Ascending aorta (tissue), 2 donors: ENCODE data around the gene TBC1D10A. TPM values are rescaled to one million over a fixed set of nuclear protein-coding genes. Genes with fewer than 3 reads are reported as not detected.
A peak's percentile ranks its signal among the peaks of the same experiment; 100 is the strongest.

Source experiments
- DNase-seq, 2 donors: peaks; one replicate each; pipeline ENCODE4 v3.0.0-alpha.2; 2019; ENCODE audit warnings: low spot score in 2 of 2
- H3K27ac ChIP-seq, 2 donors: fragments of 200-600 bp; sonication (generic); one replicate each; pipeline ENCODE4 v1.5.1; 2016 to 2017; ENCODE audit warnings: mild to moderate bottlenecking in 1 of 2
- H3K27me3 ChIP-seq: fragments of 200-600 bp; sonication (generic); one replicate; pipeline ENCODE4 v1.5.1; 2017
- H3K36me3 ChIP-seq, 2 donors: fragments of 200-600 bp; sonication (generic); one replicate each; pipeline ENCODE4 v1.5.1; 2016
- H3K4me1 ChIP-seq, 2 donors: fragments of 200-600 bp; sonication (generic); one replicate each; pipeline ENCODE4 v1.5.1; 2016 to 2017; ENCODE audit warnings: mild to moderate bottlenecking in 1 of 2
- H3K4me3 ChIP-seq, 2 donors: fragments of 200-600 bp; sonication (generic); one replicate each; pipeline ENCODE4 v1.5.1; 2016 to 2017; ENCODE audit warnings: mild to moderate bottlenecking in 1 of 2
- H3K9me3 ChIP-seq, 2 donors: fragments of 200-600 bp; sonication (generic); one replicate each; pipeline ENCODE4 v1.5.1; 2016
- CTCF ChIP-seq, 3 experiments: fragments of 200-600 bp in 2 of 3; fragments of 450-650 bp in 1 of 3; sonication (generic) in 2 of 3; IDR thresholded peaks; one replicate each; pipeline ENCODE4 v1.5.1; 2016 to 2019; ENCODE audit warnings: antibody characterized with exemption in 3 of 3, mild to moderate bottlenecking in 1 of 3, moderate library complexity in 1 of 3
- intact Hi-C: fragments of 100-400 bp; cut with DNase I; formaldehyde crosslinking; loops from one replicate; pipeline ENCODE4 v1.15.1; 2023
- total RNA-seq: library from RNA; depleted of rRNA; stranded (reverse); fragments of >200 nt; gene quantifications from one replicate; pipeline ENCODE4 v1.1.0, GENCODE V29; 2016

The TBC1D10A gene
- total RNA-seq, 1 donor from 2014 or later: 107 TPM

- peaks cover 49 to 53% of the 10 kb centered on the region in 2 donors for H3K36me3 ChIP-seq
- peak within 1 kb of the TSS; percentile 94 to 96 for H3K27ac ChIP-seq
- H3K27me3 ChIP-seq: no peaks in the 10 kb centered on the region
- intact Hi-C loops: loop anchor here (1.0 to 5.0 kb wide), 2 partner anchors 53 to 67 kb away; partner anchors contain the start of gene SF3A1
- DNase-seq: peak; percentile 96 to 99
- no peaks in the 10 kb centered on the region for H3K9me3 ChIP-seq
- TF ChIP-seq CTCF (IDR thresholded peaks at IDR 0.05): no peak
- peaks cover 19 to 33% of the 10 kb centered on the region in 2 donors for H3K4me1 ChIP-seq
- peak within 1 kb of the TSS; percentile 74 to 94 for H3K4me3 ChIP-seq
Observed at GRCh38 chr22:30289141-30289979, 37.4 kb downstream of the TBC1D10A start, which contains the start of gene CASTOR1. CASTOR1 (minus strand) TSS chr22:30289505; CDS start chr22:30289497, 8 bp downstream.

GRCh38 chr22:30288419-30289140, 38.2 kb downstream of the TBC1D10A start:
- intact Hi-C loops: loop anchor here (1.0 to 5.0 kb wide), 4 partner anchors 38 to 138 kb away; partner anchors contain the start of genes SF3A1 and TBC1D10A
- peaks cover 19 to 33% of the 10 kb centered on the region in 2 donors for H3K4me1 ChIP-seq
- no peaks in the 10 kb centered on the region for H3K27me3 ChIP-seq
- DNase-seq: no peak
- peak overlapping the region; percentile 94 to 96 for H3K27ac ChIP-seq
- H3K36me3 ChIP-seq: peaks cover 46 to 51% of the 10 kb centered on the region in 2 donors
- no peak for TF ChIP-seq CTCF (IDR thresholded peaks at IDR 0.05)
- H3K9me3 ChIP-seq: no peaks in the 10 kb centered on the region
- H3K4me3 ChIP-seq: peak overlapping the region; percentile 74 to 94

DNA sequence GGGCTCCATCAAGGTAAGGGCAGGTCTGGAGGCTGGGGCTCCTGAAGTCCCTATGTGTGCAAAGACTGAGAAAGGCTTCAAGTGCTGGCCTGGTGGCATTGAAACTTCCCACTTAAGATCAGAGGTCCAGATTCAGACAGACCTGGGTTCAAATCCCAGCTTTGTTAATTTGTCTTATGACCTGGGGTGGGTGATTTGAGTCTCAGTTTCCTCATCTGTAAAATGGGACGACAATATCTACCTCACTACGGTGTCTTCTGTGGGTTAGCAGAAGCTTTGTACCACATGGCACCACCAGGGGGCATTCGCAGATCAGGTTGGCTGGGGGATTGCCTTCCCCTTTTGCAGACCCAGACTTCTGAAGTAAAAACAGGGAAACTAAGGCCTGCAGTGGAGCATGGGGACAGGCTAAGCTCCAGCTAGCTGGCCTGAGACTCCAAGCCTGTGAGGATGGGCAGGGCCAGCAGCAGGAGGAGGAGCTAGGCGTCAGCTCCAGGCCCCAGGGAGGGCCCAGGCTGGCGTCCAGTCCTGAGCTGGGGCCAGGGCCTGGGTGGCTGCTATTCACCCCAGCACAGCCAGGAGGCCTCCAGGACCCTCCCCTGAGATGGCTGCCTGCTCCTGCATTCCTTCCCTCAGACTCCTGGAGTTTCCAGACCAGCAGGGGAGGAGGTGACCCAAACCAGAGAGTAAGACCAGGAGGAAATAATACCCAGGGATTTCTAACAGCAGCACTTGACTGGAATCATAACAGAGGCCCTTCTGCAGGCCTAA, 38.9 kb downstream of the TBC1D10A start:
- H3K27me3 ChIP-seq: no peaks in the 10 kb centered on the region
- peaks cover 19 to 33% of the 10 kb centered on the region in 2 donors for H3K4me1 ChIP-seq
- intact Hi-C loops: loop anchor here (1.0 to 5.0 kb wide), 5 partner anchors 25 to 138 kb away; partner anchors contain the start of genes RNF215 and TBC1D10A
- H3K27ac ChIP-seq: peak overlapping the region; percentile 94 to 96
- peaks cover 38 to 48% of the 10 kb centered on the region in 2 donors for H3K36me3 ChIP-seq
- peak overlapping the region; percentile 74 to 94 for H3K4me3 ChIP-seq
- DNase-seq: peak; percentile 64 to 96
- TF ChIP-seq CTCF (IDR thresholded peaks at IDR 0.05): peak; percentile 71 to 84 (median 83)
- H3K9me3 ChIP-seq: no peaks in the 10 kb centered on the region

DNA sequence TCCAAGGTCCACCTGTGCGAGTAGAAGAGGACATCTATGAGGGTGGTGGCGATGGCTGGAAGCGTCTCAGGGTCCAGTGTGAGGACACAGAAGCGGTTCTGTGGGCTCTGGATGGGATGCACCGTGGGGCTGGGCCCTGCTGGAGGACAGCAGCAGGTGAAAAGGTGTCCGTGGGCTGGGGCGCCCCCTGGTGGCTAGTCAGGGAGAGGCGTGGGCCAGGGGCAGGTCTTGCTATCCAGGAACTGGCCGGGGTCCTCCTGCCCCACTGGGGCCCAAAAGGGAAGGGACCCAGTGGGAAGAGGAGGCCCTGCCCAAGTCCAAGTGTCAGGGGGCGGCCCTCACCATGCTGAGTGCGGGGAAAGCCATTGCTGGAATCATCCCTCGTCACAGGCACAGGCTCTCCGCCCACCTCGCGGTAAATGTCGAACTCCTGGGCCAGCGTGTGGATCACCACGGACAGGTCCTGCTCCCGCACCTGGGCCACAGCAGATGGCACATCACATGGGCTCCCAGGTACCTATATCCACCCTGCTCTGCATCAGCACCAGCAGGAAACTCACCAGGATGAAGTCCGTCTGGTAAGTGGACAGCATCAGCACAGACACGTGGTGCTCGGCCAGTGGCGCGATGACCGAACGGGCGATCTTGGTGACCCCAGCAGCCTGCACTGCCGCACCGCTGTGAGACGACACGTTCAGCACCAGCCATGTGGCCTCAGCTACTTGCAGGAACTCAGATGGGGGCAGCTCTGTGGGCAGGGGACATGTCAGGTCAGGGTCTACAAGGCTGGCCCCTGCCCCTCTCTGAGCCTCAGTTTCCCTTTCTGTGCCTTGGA, 39.7 kb downstream of the TBC1D10A start:
- H3K4me1 ChIP-seq: peaks cover 19 to 33% of the 10 kb centered on the region in 2 donors
- peak in 1 of 2 donors; percentile 86 for DNase-seq
- H3K27ac ChIP-seq: no peak overlapping the region
- TF ChIP-seq CTCF (IDR thresholded peaks at IDR 0.05): peak; percentile 65 to 83 (median 81)
- intact Hi-C loops: loop anchor here (1.0 to 5.0 kb wide), 3 partner anchors 24 to 100 kb away; partner anchors contain the start of gene RNF215
- H3K4me3 ChIP-seq: no peak overlapping the region
- H3K27me3 ChIP-seq: no peaks in the 10 kb centered on the region
- H3K36me3 ChIP-seq: peaks cover 30 to 44% of the 10 kb centered on the region in 2 donors
- no peaks in the 10 kb centered on the region for H3K9me3 ChIP-seq
